GM12878 (cell line): ENCODE measurements around the gene SORCS1. TPM values are rescaled to one million over a fixed set of nuclear protein-coding genes. Genes with fewer than 3 reads are reported as not detected.

ENCODE experiments used
- ATAC-seq: fragments of 200-7000 bp; cut with Tn5 transposase; 3 replicates; pipeline ENCODE4 v1.9.1; 2020; ENCODE audit warnings: mild to moderate bottlenecking, moderate library complexity
- BruUV-seq: library from RNA; stranded (reverse); fragments of 400-500 nt; replicated peaks from 2 replicates; lab custom pipeline; 2021; lab: Mats Ljungman, UMichigan
- CTCF ChIA-PET: fragments of 300-600 bp; sonication (Branson Sonifier 250); formaldehyde crosslinking; extraction: SDS; loops from one replicate; lab custom pipeline; 2021; ENCODE audit warnings: inconsistent platforms; lab: Yijun Ruan, JAX
- POLR2A ChIA-PET: fragments of 350-600 bp; formaldehyde crosslinking; extraction: SDS; loops from one replicate; lab custom pipeline; 2021; ENCODE audit warnings: inconsistent platforms; lab: Charles Lee
- RAD21 ChIA-PET: fragments of 300-600 bp; sonication (Branson Sonifier 250); formaldehyde crosslinking; loops from one replicate; lab custom pipeline; 2023; ENCODE audit warnings: antibody characterized with exemption; ENCODE audit not compliant: unreplicated experiment; lab: Charles Lee
- SMC1A ChIA-PET: fragments of 300-600 bp; sonication (Branson Sonifier 250); formaldehyde crosslinking; loops from one replicate; lab custom pipeline; 2023; ENCODE audit not compliant: unreplicated experiment, uncharacterized antibody; lab: Charles Lee
- DNase-seq: peaks from one replicate; pipeline ENCODE4 v3.0.0-alpha.2; 2011; ENCODE audit warnings: low read depth, low spot score
- FAIRE-seq: peaks from 3 replicates; lab custom pipeline; 2011; peaks lifted over from hg19 to GRCh38; lab: Jason Lieb, UNC
- H2AFZ ChIP-seq: 2 replicates; pipeline ENCODE4 v1.6.0; 2011; ENCODE audit warnings: low read depth, low read length, control low read depth; ENCODE audit not compliant: control insufficient read depth
- H3K27ac ChIP-seq: 2 replicates; pipeline ENCODE4 v1.5.1; 2011; ENCODE audit warnings: control low read depth; ENCODE audit not compliant: control insufficient read depth, insufficient read depth
- H3K27me3 ChIP-seq, 2 experiments: replicated peaks in 1 of 2; 2 replicates each; pipeline versions ENCODE4 v1.6.0 to v1.6.1; 2011; ENCODE audit warnings: low read length in 1 of 2; ENCODE audit not compliant: control insufficient read depth in 2 of 2, insufficient read depth in 2 of 2
- H3K36me3 ChIP-seq, 2 experiments: 2 replicates each; pipeline ENCODE4 v1.5.1; 2011; ENCODE audit warnings: low read length in 1 of 2; ENCODE audit not compliant: control insufficient read depth in 2 of 2, insufficient read depth in 2 of 2
- H3K4me1 ChIP-seq: 2 replicates; pipeline ENCODE4 v1.6.1; 2011; ENCODE audit warnings: mild to moderate bottlenecking, low read length, moderate library complexity, mixed read lengths; ENCODE audit not compliant: control insufficient read depth, insufficient read depth
- H3K4me2 ChIP-seq: 2 replicates; pipeline ENCODE4 v1.6.0; 2011; ENCODE audit warnings: control low read depth; ENCODE audit not compliant: control insufficient read depth, insufficient read depth
- H3K4me3 ChIP-seq: fragments of 200-600 bp; sonication (generic); 2 replicates; pipeline ENCODE4 v1.5.1; 2016
- H3K79me2 ChIP-seq: 2 replicates; pipeline ENCODE4 v1.6.0; 2011; ENCODE audit warnings: low read length; ENCODE audit not compliant: control insufficient read depth, insufficient read depth
- H3K9ac ChIP-seq: 2 replicates; pipeline ENCODE4 v1.8.0; 2011; ENCODE audit warnings: low read length, control low read depth, mixed read lengths; ENCODE audit not compliant: control insufficient read depth, insufficient read depth
- H3K9me3 ChIP-seq: replicated peaks from 3 replicates; pipeline ENCODE4 v1.5.1; 2011; ENCODE audit warnings: mild to moderate bottlenecking, low read length; ENCODE audit not compliant: control insufficient read depth, insufficient read depth
- H4K20me1 ChIP-seq: 2 replicates; pipeline ENCODE4 v1.6.0; 2011; ENCODE audit not compliant: control insufficient read depth, insufficient read depth
- BHLHE40 ChIP-seq, 2 experiments: fragments of 450-650 bp in 1 of 2; IDR thresholded peaks; 2 replicates each; pipeline ENCODE4 v1.6.1; 2011 to 2017; ENCODE audit warnings: low read depth in 2 of 2, borderline replicate concordance in 1 of 2, improper control_type of control experiment in 1 of 2, low read length in 1 of 2, mild to moderate bottlenecking in 1 of 2
- MYC ChIP-seq: IDR thresholded peaks from 2 replicates; pipeline ENCODE4 v1.6.1; 2011; ENCODE audit warnings: mild to moderate bottlenecking, low read length, moderate library complexity, inconsistent platforms; ENCODE audit not compliant: insufficient read depth, insufficient replicate concordance, insufficient read length, severe bottlenecking
- SMAD1 ChIP-seq: fragments of 450-650 bp; IDR thresholded peaks from 2 replicates; pipeline ENCODE4 v1.6.1; 2018; ENCODE audit warnings: mild to moderate bottlenecking, low read depth; ENCODE audit not compliant: partially characterized antibody
- SREBF1 ChIP-seq: IDR thresholded peaks from 2 replicates; pipeline ENCODE4 v1.6.1; 2012; ENCODE audit warnings: mild to moderate bottlenecking, low read length
- WGBS: methylation state at CpG from one replicate; pipeline ENCODE4 v1.1.6; 2016; ENCODE audit warnings: low lambda C conversion rate; ENCODE audit not compliant: insufficient replicate concordance, insufficient coverage; ENCODE audit errors: missing lambda C conversion rate; 5-methylcytosine and 5-hydroxymethylcytosine counted together
- in situ Hi-C: fragments of 300-500 bp; cut with MboI; formaldehyde crosslinking; loops from 9 replicates; pipeline ENCODE4 v1.14.3; 2018; ENCODE audit warnings: mixed read lengths
- intact Hi-C: fragments of 100-400 bp; cut with micrococcal nuclease; formaldehyde crosslinking; loops from one replicate; pipeline ENCODE4 v1.14.2; 2022; ENCODE audit not compliant: unreplicated experiment
- polyA plus RNA-seq, 11 experiments: library from polyadenylated mRNA; depleted of rRNA in 4 of 11; unstranded in 6 of 11; stranded (reverse) in 5 of 11; fragments of >200 nt; fragmentation: Nextera tagmentation in 4 of 11; fragmentation: Illumina TruSeq in 1 of 11; extraction: Ambion mirVana in 4 of 11; extraction: Trizol in 1 of 11; gene quantifications; 1 replicate in 1 of 11; 2 replicates in 10 of 11; pipeline versions ENCODE4 v1.2.1 to v1.2.3, GENCODE V29; 2011 to 2016; ENCODE audit warnings: inconsistent platforms in 2 of 11, missing spikeins in 2 of 11, low read depth in 1 of 11
- total RNA-seq, 4 experiments: library from RNA; depleted of rRNA in 3 of 4; stranded (reverse); fragments of >200 nt in 3 of 4; fragmentation: Illumina TruSeq in 1 of 4; extraction: Trizol in 1 of 4; gene quantifications; 2 replicates each; pipeline versions ENCODE4 v1.2.1 to v1.2.3, GENCODE V29; 2013 to 2021
- TF ChIP-seq, protein P1 (sequence below): fragments of 450-650 bp; formaldehyde crosslinking; IDR thresholded peaks from 2 replicates; pipeline ENCODE4 v1.5.0; 2022; ENCODE audit warnings: mild to moderate bottlenecking, missing genetic modification characterization
- TF ChIP-seq, protein P2 (sequence below): fragments of 450-650 bp; IDR thresholded peaks from 2 replicates; pipeline ENCODE4 v1.6.1; 2017; ENCODE audit warnings: borderline replicate concordance
- TF ChIP-seq, protein P3 (sequence below): IDR thresholded peaks from 2 replicates; pipeline ENCODE4 v1.6.1; 2011; ENCODE audit warnings: borderline replicate concordance, low read depth, mild to moderate bottlenecking, moderate library complexity, mixed read lengths, low read length; ENCODE audit not compliant: insufficient read depth; ENCODE audit errors: extremely low read length

Gene SORCS1
- total and polyA plus RNA-seq, 10 of the 15 experiments (the other 5 are each of a cell fraction or from before 2014, with no cell fraction given): 0.02 to 9.6 (median 0.06) TPM; not detected in 3

DNA sequence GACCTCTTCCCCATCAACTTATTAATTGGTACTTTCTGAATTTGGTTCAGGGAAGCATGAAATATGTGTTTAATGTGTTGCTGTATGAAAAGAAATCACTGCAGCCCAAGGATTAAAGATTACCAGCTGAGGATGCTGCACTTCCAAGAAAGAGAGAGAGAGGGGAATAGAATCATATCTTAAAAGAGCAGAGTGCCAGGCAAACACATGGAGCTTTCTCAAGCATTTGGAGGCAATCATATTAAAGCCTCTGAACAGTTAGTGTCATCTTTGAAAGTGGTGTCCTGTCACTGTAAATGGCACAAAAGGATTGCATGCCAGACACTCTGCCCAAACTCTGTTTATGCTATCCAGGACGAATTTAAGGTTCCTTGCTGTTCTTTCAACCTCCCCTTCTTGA is 386.7 kb downstream of the SORCS1 start:
- Histone ChIP-seq H3K36me3 (no peaks in the 10 kb centered on the region), H3K4me1 (no peaks in the 10 kb centered on the region), H3K27ac (no peak overlapping the region), H3K9me3 (no peaks in the 10 kb centered on the region), H3K9ac (no peak overlapping the region), H3K79me2 (no peaks in the 10 kb centered on the region), H4K20me1 (no peaks in the 10 kb centered on the region), H2AFZ (no peak overlapping the region), H3K4me3 (no peak overlapping the region), H3K27me3 (no peaks in the 10 kb centered on the region; a peak in 2 of 4 replicates), H3K4me2 (no peak overlapping the region)
- no TSS peak for BruUV-seq
- ChIA-PET SMC1A (interaction anchor here (1.1 kb wide), 1 partner anchor 65 kb away, joined by 3 read pairs; no protein-coding TSS in a partner anchor), POLR2A (no interaction called here), CTCF (no interaction called here), RAD21 (no interaction called here)
- in situ Hi-C loops (no loop called here), intact Hi-C loops (no loop called here)
- 0% methylated on average over 1 of the region's 1 CpG for WGBS
- DNase-seq (no peak), FAIRE-seq (no peak), ATAC-seq (no peak)
- TF ChIP-seq, protein P1, sequence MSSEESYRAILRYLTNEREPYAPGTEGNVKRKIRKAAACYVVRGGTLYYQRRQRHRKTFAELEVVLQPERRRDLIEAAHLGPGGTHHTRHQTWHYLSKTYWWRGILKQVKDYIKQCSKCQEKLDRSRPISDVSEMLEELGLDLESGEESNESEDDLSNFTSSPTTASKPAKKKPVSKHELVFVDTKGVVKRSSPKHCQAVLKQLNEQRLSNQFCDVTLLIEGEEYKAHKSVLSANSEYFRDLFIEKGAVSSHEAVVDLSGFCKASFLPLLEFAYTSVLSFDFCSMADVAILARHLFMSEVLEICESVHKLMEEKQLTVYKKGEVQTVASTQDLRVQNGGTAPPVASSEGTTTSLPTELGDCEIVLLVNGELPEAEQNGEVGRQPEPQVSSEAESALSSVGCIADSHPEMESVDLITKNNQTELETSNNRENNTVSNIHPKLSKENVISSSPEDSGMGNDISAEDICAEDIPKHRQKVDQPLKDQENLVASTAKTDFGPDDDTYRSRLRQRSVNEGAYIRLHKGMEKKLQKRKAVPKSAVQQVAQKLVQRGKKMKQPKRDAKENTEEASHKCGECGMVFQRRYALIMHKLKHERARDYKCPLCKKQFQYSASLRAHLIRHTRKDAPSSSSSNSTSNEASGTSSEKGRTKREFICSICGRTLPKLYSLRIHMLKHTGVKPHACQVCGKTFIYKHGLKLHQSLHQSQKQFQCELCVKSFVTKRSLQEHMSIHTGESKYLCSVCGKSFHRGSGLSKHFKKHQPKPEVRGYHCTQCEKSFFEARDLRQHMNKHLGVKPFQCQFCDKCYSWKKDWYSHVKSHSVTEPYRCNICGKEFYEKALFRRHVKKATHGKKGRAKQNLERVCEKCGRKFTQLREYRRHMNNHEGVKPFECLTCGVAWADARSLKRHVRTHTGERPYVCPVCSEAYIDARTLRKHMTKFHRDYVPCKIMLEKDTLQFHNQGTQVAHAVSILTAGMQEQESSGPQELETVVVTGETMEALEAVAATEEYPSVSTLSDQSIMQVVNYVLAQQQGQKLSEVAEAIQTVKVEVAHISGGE: no peak
- TF ChIP-seq SREBF1 (no peak), SMAD1 (no peak), BHLHE40 (IDR thresholded peaks at IDR 0.05; ENCODE audit: borderline replicate concordance in 1 of 2, low read depth in 2 of 2, low read length in 1 of 2) (no peak), MYC (no peak)
- TF ChIP-seq, protein P2, sequence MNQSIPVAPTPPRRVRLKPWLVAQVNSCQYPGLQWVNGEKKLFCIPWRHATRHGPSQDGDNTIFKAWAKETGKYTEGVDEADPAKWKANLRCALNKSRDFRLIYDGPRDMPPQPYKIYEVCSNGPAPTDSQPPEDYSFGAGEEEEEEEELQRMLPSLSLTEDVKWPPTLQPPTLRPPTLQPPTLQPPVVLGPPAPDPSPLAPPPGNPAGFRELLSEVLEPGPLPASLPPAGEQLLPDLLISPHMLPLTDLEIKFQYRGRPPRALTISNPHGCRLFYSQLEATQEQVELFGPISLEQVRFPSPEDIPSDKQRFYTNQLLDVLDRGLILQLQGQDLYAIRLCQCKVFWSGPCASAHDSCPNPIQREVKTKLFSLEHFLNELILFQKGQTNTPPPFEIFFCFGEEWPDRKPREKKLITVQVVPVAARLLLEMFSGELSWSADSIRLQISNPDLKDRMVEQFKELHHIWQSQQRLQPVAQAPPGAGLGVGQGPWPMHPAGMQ: no peak
- TF ChIP-seq, protein P3, sequence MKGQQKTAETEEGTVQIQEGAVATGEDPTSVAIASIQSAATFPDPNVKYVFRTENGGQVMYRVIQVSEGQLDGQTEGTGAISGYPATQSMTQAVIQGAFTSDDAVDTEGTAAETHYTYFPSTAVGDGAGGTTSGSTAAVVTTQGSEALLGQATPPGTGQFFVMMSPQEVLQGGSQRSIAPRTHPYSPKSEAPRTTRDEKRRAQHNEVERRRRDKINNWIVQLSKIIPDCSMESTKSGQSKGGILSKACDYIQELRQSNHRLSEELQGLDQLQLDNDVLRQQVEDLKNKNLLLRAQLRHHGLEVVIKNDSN: no peak
